Measurements from ENCODE around the gene DNAH17.

- TF ChIP-seq CTCF (IDR thresholded peaks at IDR 0.05 in 2 of 3, conservative IDR thresholded peaks at IDR 0.05 in 1 of 3; ENCODE audit: borderline replicate concordance in 1 of 3, insufficient read depth in 1 of 3, low read depth in 2 of 3, low read length in 2 of 3) (no peak), POLR2A (IDR thresholded peaks at IDR 0.05; ENCODE audit: borderline replicate concordance, extremely low read depth, insufficient read depth, insufficient read length) (no peak), POLR2AphosphoS5 (IDR thresholded peaks at IDR 0.05; ENCODE audit: low read depth, low read length) (no peak), EZH2 (IDR thresholded peaks at IDR 0.05) (no peak), CEBPB (IDR thresholded peaks at IDR 0.05; ENCODE audit: low read depth) (no peak), EGR1 (IDR thresholded peaks at IDR 0.05; ENCODE audit: low read depth) (no peak), ZBTB33 (IDR thresholded peaks at IDR 0.05; ENCODE audit: extremely low read depth, insufficient replicate concordance, low read length) (no peak), EZH2phosphoT487 (IDR thresholded peaks at IDR 0.05; ENCODE audit: borderline replicate concordance) (no peak), ZNF274 (IDR thresholded peaks at IDR 0.05; ENCODE audit: low read depth, low read length) (no peak)
- TF ChIP-seq, protein P1, sequence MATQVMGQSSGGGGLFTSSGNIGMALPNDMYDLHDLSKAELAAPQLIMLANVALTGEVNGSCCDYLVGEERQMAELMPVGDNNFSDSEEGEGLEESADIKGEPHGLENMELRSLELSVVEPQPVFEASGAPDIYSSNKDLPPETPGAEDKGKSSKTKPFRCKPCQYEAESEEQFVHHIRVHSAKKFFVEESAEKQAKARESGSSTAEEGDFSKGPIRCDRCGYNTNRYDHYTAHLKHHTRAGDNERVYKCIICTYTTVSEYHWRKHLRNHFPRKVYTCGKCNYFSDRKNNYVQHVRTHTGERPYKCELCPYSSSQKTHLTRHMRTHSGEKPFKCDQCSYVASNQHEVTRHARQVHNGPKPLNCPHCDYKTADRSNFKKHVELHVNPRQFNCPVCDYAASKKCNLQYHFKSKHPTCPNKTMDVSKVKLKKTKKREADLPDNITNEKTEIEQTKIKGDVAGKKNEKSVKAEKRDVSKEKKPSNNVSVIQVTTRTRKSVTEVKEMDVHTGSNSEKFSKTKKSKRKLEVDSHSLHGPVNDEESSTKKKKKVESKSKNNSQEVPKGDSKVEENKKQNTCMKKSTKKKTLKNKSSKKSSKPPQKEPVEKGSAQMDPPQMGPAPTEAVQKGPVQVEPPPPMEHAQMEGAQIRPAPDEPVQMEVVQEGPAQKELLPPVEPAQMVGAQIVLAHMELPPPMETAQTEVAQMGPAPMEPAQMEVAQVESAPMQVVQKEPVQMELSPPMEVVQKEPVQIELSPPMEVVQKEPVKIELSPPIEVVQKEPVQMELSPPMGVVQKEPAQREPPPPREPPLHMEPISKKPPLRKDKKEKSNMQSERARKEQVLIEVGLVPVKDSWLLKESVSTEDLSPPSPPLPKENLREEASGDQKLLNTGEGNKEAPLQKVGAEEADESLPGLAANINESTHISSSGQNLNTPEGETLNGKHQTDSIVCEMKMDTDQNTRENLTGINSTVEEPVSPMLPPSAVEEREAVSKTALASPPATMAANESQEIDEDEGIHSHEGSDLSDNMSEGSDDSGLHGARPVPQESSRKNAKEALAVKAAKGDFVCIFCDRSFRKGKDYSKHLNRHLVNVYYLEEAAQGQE (IDR thresholded peaks at IDR 0.05; ENCODE audit: low read depth): no peak
Measured at GRCh38 chr17:78425429-78425828, 151.8 kb downstream of the DNAH17 start.

Data from HCT116 (cell line).